ENCODE results near the gene PRPF31.
"Not testable (repeated sequence)": the region's sequence is repeated elsewhere in the genome, so short reads cannot be mapped to it uniquely, and the experiment has no call there.

PRPF31 gene

DNA sequence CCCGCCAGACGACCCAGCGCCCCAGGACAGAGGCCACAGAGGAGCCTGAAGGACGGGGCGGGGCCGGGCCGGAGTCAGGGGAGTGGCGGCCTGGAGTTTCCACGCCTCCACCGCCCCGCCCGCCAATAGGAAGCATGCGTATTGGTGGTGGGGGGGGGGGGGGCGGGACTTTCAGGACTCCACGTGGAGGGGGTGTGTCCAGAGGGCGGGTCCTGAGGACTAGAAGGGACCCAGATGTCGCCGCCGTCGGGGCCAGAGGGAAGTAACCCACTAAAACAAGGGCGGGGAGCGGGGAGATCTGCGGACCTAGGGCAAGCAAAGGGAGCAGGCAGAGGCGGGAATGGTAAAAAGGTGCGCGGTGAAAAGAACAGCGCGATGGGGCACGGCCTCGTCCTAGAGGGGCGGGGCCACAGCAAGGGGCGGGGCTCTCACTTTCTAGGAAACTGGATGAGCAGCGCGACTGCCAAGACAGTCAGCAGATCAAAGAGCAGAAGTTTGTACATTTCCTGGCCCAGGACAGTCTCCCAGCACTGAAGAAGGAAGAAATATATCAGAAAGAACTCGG is 46.8 kb downstream of the PRPF31 start:
- Histone ChIP-seq H3K27ac (ENCODE audit: low read depth in 2 of 2, low read length in 2 of 2) (peak overlapping the region; percentile 80 to 89), H3K9me3 (ENCODE audit: control insufficient read depth in 2 of 2, low read length in 2 of 2) (no peaks in the 10 kb centered on the region), H3K27me3 (ENCODE audit: control insufficient read depth in 2 of 2, insufficient read depth in 2 of 2, low read length in 2 of 2) (no peaks in the 10 kb centered on the region), H3K9ac (ENCODE audit: low read depth in 1 of 2, low read length in 2 of 2) (peak overlapping the region; percentile 52 to 59), H3K4me3 (ENCODE audit: low read length in 2 of 2) (peak overlapping the region; percentile 54 to 70), H3K36me3 (ENCODE audit: control insufficient read depth in 2 of 2, insufficient read depth in 2 of 2, low read length in 2 of 2) (peaks cover 4 to 5% of the 10 kb centered on the region in 2 donors), H3K4me1 (ENCODE audit: control insufficient read depth in 2 of 2, insufficient read depth in 2 of 2, low read length in 2 of 2) (peaks cover 47 to 49% of the 10 kb centered on the region in 2 donors)

DNA sequence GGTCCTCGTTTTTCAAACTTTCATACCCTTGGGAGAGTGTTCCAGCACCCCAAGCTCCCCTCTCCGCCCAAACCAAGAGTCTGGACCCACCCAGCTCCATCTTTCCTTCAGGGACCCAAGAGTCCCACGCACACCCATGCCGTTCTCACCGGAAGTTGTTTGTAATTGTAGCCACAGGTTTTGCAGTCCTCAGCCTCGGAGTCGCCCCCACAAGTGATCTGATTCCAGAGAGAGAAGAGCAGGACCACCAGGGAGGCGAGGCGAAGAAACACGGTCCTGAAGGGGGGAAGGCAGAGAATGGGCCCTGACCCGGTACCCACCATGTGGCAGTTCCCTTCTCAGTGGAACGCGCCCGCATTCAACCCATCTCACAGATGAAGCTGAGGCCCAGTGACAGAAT is 47.3 kb downstream of the PRPF31 start:
- H3K36me3 ChIP-seq (ENCODE audit: control insufficient read depth in 2 of 2, insufficient read depth in 2 of 2, low read length in 2 of 2): peaks cover 2 to 3% of the 10 kb centered on the region in 2 donors
- no peaks in the 10 kb centered on the region for H3K9me3 ChIP-seq (ENCODE audit: control insufficient read depth in 2 of 2, low read length in 2 of 2)
- peak overlapping the region; percentile 80 to 89 for H3K27ac ChIP-seq (ENCODE audit: low read depth in 2 of 2, low read length in 2 of 2)
- peaks cover 47 to 49% of the 10 kb centered on the region in 2 donors for H3K4me1 ChIP-seq (ENCODE audit: control insufficient read depth in 2 of 2, insufficient read depth in 2 of 2, low read length in 2 of 2)
- H3K4me3 ChIP-seq (ENCODE audit: low read length in 2 of 2): peak overlapping the region; percentile 54 to 70
- no peaks in the 10 kb centered on the region for H3K27me3 ChIP-seq (ENCODE audit: control insufficient read depth in 2 of 2, insufficient read depth in 2 of 2, low read length in 2 of 2)
- peak overlapping the region; percentile 52 to 59 for H3K9ac ChIP-seq (ENCODE audit: low read depth in 1 of 2, low read length in 2 of 2)

DNA sequence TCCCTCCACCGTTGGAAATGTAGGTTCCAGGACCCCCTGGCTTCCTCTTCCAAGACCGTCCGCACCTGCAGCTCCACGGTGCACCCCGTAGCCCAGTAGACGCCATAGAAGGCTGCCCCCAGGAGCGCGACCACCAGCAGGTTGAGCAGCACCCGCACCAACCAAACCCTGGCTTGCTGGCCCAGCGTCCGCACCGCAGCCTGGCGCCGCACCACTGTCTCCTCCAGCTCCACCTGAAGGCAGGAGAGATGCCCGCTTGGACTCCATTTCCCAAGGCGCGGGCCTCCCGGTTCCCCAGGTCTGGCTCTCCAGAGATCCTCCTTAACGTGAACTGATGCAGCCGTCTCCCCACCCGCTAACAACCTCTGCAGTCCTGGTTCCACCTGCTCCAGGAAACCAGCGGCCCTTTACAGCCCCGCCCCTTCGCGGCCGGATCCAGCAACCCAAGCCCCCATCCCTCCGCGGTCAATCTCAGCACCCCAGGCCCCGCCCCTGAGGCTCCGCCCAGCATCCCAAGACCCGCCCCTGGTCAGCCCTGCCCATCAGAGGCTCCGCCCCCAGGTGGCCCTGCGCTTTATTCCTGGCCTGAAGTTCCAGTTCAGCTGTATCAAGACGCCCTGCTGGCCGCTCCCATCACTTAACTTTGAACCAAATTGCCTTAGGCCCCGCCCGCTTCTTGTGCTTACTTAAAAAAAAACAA is 49.0 kb downstream of the PRPF31 start:
- Histone ChIP-seq H3K9ac (ENCODE audit: low read depth in 1 of 2, low read length in 2 of 2) (peak overlapping the region in 1 of 2 donors; percentile 12), H3K4me1 (ENCODE audit: control insufficient read depth in 2 of 2, insufficient read depth in 2 of 2, low read length in 2 of 2) (peaks cover 37 to 40% of the 10 kb centered on the region in 2 donors), H3K27ac (ENCODE audit: low read depth in 2 of 2, low read length in 2 of 2) (peak overlapping the region in 1 of 2 donors; percentile 63), H3K9me3 (ENCODE audit: control insufficient read depth in 2 of 2, low read length in 2 of 2) (no peaks in the 10 kb centered on the region), H3K27me3 (ENCODE audit: control insufficient read depth in 2 of 2, insufficient read depth in 2 of 2, low read length in 2 of 2) (no peaks in the 10 kb centered on the region), H3K4me3 (ENCODE audit: low read length in 2 of 2) (peak overlapping the region in 1 of 2 donors; percentile 54), H3K36me3 (ENCODE audit: control insufficient read depth in 2 of 2, insufficient read depth in 2 of 2, low read length in 2 of 2) (no peaks in the 10 kb centered on the region)

DNA sequence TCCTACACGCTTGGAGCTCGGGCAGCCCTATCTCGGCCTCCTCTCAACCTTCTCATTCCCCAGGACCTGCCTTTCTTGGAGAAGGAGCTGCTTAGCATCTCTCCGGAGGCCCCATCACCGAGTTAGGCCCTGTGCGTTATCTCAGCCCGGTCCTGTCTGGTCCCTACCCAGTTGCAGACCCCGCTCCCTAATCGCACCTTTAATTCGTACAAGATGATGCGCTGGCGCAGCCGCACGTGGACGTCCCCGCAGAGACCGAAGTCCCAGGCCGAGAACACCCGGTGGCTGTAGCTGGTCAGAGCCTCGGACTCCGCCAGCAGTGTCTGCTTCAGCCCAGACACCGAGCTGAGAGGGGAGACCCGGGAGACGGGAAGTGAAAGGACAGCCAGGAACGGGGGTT is 49.7 kb downstream of the PRPF31 start:
- peaks cover 33 to 37% of the 10 kb centered on the region in 2 donors for H3K4me1 ChIP-seq (ENCODE audit: control insufficient read depth in 2 of 2, insufficient read depth in 2 of 2, low read length in 2 of 2)
- H3K4me3 ChIP-seq (ENCODE audit: low read length in 2 of 2): no peak overlapping the region
- H3K27me3 ChIP-seq (ENCODE audit: control insufficient read depth in 2 of 2, insufficient read depth in 2 of 2, low read length in 2 of 2): no peaks in the 10 kb centered on the region
- H3K36me3 ChIP-seq (ENCODE audit: control insufficient read depth in 2 of 2, insufficient read depth in 2 of 2, low read length in 2 of 2): no peaks in the 10 kb centered on the region
- H3K9me3 ChIP-seq (ENCODE audit: control insufficient read depth in 2 of 2, low read length in 2 of 2): no peaks in the 10 kb centered on the region
- H3K27ac ChIP-seq (ENCODE audit: low read depth in 2 of 2, low read length in 2 of 2): peak overlapping the region in 1 of 2 donors; percentile 43
- no peak overlapping the region for H3K9ac ChIP-seq (ENCODE audit: low read depth in 1 of 2, low read length in 2 of 2)

DNA sequence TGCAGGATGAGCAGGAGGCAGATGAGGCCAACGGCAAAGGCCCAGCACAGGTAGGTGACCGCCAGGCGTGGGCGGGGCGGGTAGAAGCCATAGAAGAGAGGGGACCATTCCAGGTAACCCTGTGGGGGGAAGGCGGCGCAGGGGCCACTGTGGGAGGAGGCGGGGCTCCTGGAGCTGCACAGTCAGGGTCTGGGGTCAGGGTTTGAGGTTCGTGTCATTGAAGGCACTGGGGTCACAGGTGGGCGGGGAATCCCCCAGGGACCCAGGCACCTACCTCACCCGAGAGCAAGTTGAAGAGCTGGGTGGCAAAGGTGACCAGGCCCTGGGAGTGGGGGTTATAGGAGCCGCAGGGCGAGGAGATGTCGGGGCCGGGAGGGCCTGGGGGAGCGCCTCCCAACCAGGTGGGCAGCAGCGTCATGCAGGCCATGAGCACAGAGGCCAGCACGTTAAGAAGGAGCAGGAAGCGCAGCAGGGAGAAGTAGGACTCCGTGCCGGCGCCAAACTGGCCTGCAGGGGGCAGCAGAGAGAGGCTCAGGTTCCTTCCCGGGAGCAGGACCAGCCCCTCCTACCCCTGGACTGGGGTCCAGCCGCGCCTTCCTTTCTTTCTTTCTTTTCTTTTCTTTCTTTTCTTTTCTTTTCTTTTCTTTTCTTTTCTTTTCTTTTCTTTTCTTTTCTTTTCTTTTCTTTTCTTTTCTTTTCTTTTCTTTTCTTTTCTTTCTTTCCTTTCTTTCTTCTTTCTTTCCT is 52.8 kb downstream of the PRPF31 start:
- H3K4me1 ChIP-seq (ENCODE audit: control insufficient read depth in 2 of 2, insufficient read depth in 2 of 2, low read length in 2 of 2): peaks cover 13 to 19% of the 10 kb centered on the region in 2 donors
- no peak overlapping the region for H3K27ac ChIP-seq (ENCODE audit: low read depth in 2 of 2, low read length in 2 of 2)
- H3K27me3 ChIP-seq (ENCODE audit: control insufficient read depth in 2 of 2, insufficient read depth in 2 of 2, low read length in 2 of 2): no peaks in the 10 kb centered on the region
- H3K4me3 ChIP-seq (ENCODE audit: low read length in 2 of 2): no peak overlapping the region
- no peaks in the 10 kb centered on the region for H3K36me3 ChIP-seq (ENCODE audit: control insufficient read depth in 2 of 2, insufficient read depth in 2 of 2, low read length in 2 of 2)
- no peaks in the 10 kb centered on the region for H3K9me3 ChIP-seq (ENCODE audit: control insufficient read depth in 2 of 2, low read length in 2 of 2)
- no peak overlapping the region for H3K9ac ChIP-seq (ENCODE audit: low read depth in 1 of 2, low read length in 2 of 2)

DNA sequence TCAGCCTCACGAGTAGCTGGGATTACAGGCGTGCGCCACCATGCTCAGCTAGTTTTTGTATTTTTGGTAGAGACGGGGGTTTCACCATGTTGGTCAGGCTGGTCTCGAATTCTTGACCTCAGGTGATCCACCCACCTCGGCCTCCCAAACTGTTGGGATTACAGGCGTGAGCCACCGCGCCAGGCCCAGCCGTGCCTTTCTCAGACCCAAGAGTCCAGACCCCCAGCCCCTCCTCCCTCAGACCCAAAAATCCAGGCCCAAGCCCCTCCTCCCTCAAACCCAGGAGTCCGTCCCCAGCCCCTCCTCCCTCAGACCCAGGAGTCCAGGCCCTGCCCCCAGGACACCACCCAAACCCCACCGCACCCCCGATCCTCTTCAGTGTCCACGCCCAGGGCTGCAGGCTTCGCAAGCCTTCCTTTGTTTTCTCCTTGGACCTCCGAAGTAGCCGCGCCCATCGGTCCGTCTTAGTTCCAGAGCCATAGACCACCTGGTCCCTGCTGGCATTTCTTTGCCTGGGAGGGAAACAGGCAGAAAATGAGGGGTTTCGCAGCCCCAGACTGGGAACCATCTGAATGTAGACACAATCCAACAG is 53.7 kb downstream of the PRPF31 start:
- Histone ChIP-seq H3K4me1 (ENCODE audit: control insufficient read depth in 2 of 2, insufficient read depth in 2 of 2, low read length in 2 of 2) (peaks cover 9 to 19% of the 10 kb centered on the region in 2 donors), H3K36me3 (ENCODE audit: control insufficient read depth in 2 of 2, insufficient read depth in 2 of 2, low read length in 2 of 2) (no peaks in the 10 kb centered on the region), H3K9ac (ENCODE audit: low read depth in 1 of 2, low read length in 2 of 2) (no peak overlapping the region), H3K27ac (ENCODE audit: low read depth in 2 of 2, low read length in 2 of 2) (no peak overlapping the region), H3K4me3 (ENCODE audit: low read length in 2 of 2) (no peak overlapping the region), H3K9me3 (ENCODE audit: control insufficient read depth in 2 of 2, low read length in 2 of 2) (no peaks in the 10 kb centered on the region), H3K27me3 (ENCODE audit: control insufficient read depth in 2 of 2, insufficient read depth in 2 of 2, low read length in 2 of 2) (no peaks in the 10 kb centered on the region)

DNA sequence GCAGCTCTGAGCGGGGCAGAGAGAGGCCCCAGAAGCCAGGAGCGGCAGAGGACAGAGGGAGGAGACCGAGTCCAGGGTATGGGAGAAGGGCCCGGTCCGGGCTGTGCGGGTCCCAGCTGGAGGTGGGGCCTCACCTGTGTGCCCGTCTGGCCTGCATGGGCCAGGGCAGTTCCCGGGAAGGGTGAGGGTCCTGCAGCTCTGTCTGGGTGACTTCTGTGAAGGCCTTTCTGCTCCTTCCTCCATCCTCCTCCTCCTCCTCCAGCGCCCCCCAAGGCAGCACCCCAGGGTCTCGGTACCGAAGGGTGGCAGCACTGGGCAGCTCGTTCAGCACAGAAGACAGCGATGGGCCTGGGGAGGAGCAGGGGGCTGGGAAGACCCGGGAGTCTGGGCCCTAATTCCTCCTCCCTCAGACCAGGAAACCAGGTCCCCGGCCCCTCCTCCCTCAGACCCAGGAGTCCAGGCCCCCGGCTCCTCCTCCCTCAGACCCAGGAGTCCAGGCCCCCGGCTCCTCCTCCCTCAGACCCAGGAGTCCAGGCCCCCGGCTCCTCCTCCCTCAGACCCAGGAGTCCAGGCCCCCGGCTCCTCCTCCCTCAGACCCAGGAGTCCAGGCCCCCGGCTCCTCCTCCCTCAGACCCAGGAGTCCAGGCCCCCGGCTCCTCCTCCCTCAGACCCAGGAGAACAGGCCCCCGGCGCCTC is 56.3 kb downstream of the PRPF31 start:
- not testable (repeated sequence) for H3K9ac ChIP-seq (ENCODE audit: low read depth in 1 of 2, low read length in 2 of 2)
- H3K27ac ChIP-seq (ENCODE audit: low read depth in 2 of 2, low read length in 2 of 2): peak overlapping the region in 1 of 2 donors; percentile 89

DNA sequence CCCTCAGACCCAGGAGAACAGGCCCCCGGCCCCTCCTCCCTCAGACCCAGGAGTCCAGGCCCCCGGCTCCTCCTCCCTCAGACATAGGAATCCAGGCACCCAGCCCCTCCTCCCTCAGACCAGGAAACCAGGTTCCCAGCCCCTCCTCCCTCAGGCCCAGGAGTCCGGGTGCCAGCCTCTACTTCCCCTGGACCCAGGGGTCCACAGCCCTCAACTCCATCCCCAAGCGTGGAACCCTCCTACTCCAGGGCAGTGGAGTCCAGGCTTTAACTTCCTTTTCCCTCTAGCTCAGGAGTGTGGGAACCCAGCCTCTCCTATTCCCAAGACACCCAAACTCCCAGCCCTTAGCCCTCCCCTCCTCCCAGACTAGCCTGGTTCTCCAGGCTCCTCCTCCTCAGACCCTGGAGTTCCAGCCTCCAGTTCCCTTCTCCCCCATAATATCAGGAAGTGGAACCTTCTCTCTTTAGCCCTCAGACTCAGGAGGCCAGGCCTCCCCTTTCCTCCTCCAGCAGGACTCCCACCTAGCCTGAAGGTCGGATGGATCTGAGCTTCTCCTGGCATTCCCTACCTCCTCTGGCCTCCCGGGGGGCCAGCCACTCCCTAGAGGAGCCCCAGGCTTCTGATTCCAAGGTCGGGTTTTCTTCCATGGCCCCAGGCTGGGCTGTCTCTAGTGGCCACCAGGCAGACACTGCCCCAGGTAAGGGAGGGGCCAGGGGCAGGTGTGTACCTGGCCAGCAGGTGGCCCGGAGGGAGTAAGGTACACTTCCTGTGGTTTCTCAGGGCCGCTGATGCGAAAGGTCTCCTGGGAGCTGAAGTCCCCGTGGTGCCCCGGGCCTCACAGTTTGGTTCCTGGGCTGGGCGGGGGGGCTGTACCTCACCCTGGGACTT is 57.2 kb downstream of the PRPF31 start, which contains the start of gene TMC4:
TSS of gene TMC4 (minus strand) at position 690 of the 888 bp plus-strand sequence. CDS start at position 647, 43 bp downstream.
- no peaks in the 10 kb centered on the region for H3K9me3 ChIP-seq (ENCODE audit: control insufficient read depth in 2 of 2, low read length in 2 of 2)
- H3K27ac ChIP-seq (ENCODE audit: low read depth in 2 of 2, low read length in 2 of 2): peak within 1 kb of the TSS; percentile 89 to 91
- H3K9ac ChIP-seq (ENCODE audit: low read depth in 1 of 2, low read length in 2 of 2): peak within 1 kb of the TSS; percentile 87 to 96
- H3K36me3 ChIP-seq (ENCODE audit: control insufficient read depth in 2 of 2, insufficient read depth in 2 of 2, low read length in 2 of 2): no peaks in the 10 kb centered on the region
- H3K4me1 ChIP-seq (ENCODE audit: control insufficient read depth in 2 of 2, insufficient read depth in 2 of 2, low read length in 2 of 2): peaks cover 3 to 9% of the 10 kb centered on the region in 2 donors
- no peaks in the 10 kb centered on the region for H3K27me3 ChIP-seq (ENCODE audit: control insufficient read depth in 2 of 2, insufficient read depth in 2 of 2, low read length in 2 of 2)
- peak within 1 kb of the TSS; percentile 74 to 83 for H3K4me3 ChIP-seq (ENCODE audit: low read length in 2 of 2)

More for the DNA sequence above, 56.3 kb downstream of the PRPF31 start:
- not testable (repeated sequence) for H3K9me3 ChIP-seq (ENCODE audit: control insufficient read depth in 2 of 2, low read length in 2 of 2); H3K4me1 ChIP-seq (ENCODE audit: control insufficient read depth in 2 of 2, insufficient read depth in 2 of 2, low read length in 2 of 2); H3K36me3 ChIP-seq (ENCODE audit: control insufficient read depth in 2 of 2, insufficient read depth in 2 of 2, low read length in 2 of 2); H3K27me3 ChIP-seq (ENCODE audit: control insufficient read depth in 2 of 2, insufficient read depth in 2 of 2, low read length in 2 of 2)
- H3K4me3 ChIP-seq (ENCODE audit: low read length in 2 of 2): peak overlapping the region in 1 of 2 donors; percentile 31

DNA sequence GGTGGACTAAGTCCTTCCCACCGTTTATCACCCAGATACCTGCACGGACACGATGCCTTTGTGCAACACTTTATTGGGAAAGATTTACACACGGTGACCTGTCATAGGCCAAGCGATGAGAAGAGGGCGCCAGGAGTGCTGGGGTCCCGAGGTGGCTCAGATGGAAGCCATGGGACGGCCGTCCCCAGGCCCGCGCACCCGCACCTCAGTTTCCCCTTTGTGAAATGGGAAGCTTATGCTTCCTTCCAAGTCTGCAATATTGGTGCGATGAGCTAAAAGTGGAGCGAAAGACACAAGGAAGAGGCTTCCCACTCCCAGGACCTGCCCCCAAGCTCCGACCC is 57.8 kb downstream of the PRPF31 start:
- Histone ChIP-seq H3K36me3 (ENCODE audit: control insufficient read depth in 2 of 2, insufficient read depth in 2 of 2, low read length in 2 of 2) (peaks cover 0 to 3% of the 10 kb centered on the region in 2 donors), H3K4me3 (ENCODE audit: low read length in 2 of 2) (peak overlapping the region; percentile 31 to 74), H3K27ac (ENCODE audit: low read depth in 2 of 2, low read length in 2 of 2) (no peak overlapping the region), H3K9me3 (ENCODE audit: control insufficient read depth in 2 of 2, low read length in 2 of 2) (no peaks in the 10 kb centered on the region), H3K9ac (ENCODE audit: low read depth in 1 of 2, low read length in 2 of 2) (peak overlapping the region in 1 of 2 donors; percentile 27), H3K4me1 (ENCODE audit: control insufficient read depth in 2 of 2, insufficient read depth in 2 of 2, low read length in 2 of 2) (peaks cover 1 to 7% of the 10 kb centered on the region in 2 donors), H3K27me3 (ENCODE audit: control insufficient read depth in 2 of 2, insufficient read depth in 2 of 2, low read length in 2 of 2) (no peaks in the 10 kb centered on the region)

All from mucosa of rectum (tissue), 2 donors.